Head of caudate nucleus (tissue), 42 donors: ENCODE measurements around the gene MAPT.
"Not testable (repeated sequence)": the region's sequence is repeated elsewhere in the genome, so short reads cannot be mapped to it uniquely, and the experiment has no call there.

Experiments used
- DNase-seq, 42 donors: peaks; one replicate each; pipeline versions ENCODE4 v3.0.0 to v3.0.0-alpha.2; 2020 to 2021; ENCODE audit warnings: mixed read lengths in 7 of 42
- intact Hi-C: fragments of 100-400 bp; cut with DNase I; formaldehyde crosslinking; loops from one replicate; pipeline ENCODE4 v1.15.0; 2022

MAPT gene

GRCh38 chr17:46009681-46010596 is 115.6 kb downstream of the MAPT start:
- intact Hi-C loops: no loop called here
- DNase-seq: peak in 16 of 42 donors; percentile 19 to 76 (median 50)

GRCh38 chr17:46010597-46011186 is 116.3 kb downstream of the MAPT start:
- intact Hi-C loops: no loop called here
- DNase-seq: no peak

GRCh38 chr17:46011711-46012505 is 117.6 kb downstream of the MAPT start:
- no peak for DNase-seq
- intact Hi-C loops: no loop called here

- intact Hi-C loops: no loop called here
- no peak for DNase-seq
These were observed 118.2 kb downstream of the MAPT start for GRCh38 chr17:46012506-46013079.

- intact Hi-C loops: no loop called here
- peak in 1 of 42 donors; percentile 27 for DNase-seq
These were observed 118.8 kb downstream of the MAPT start for GRCh38 chr17:46013127-46013501.

- DNase-seq: peak in 25 of 42 donors; percentile 24 to 85 (median 59)
- intact Hi-C loops: no loop called here
These were observed 119.3 kb downstream of the MAPT start for GRCh38 chr17:46013502-46014165.

GRCh38 chr17:46019408-46019925 is 125.1 kb downstream of the MAPT start:
- intact Hi-C loops: not testable (repeated sequence)
- DNase-seq: peak in 3 of 42 donors; percentile 8 to 17 (median 10)

GRCh38 chr17:46020023-46020761 is 125.8 kb downstream of the MAPT start:
- peak in 5 of 42 donors; percentile 23 to 41 (median 32) for DNase-seq
- intact Hi-C loops: no loop called here

- intact Hi-C loops: no loop called here
- peak in 1 of 42 donors; percentile 17 for DNase-seq
These were observed 126.6 kb downstream of the MAPT start for GRCh38 chr17:46020998-46021397.

GRCh38 chr17:46023366-46023765 is 129.0 kb downstream of the MAPT start:
- DNase-seq: peak in 2 of 42 donors; percentile 12 to 18

GRCh38 chr17:46023783-46024388 is 129.5 kb downstream of the MAPT start:
- intact Hi-C loops: no loop called here
- peak in 11 of 42 donors; percentile 25 to 68 (median 35) for DNase-seq

More at GRCh38 chr17:46023366-46023765, 129.0 kb downstream of the MAPT start:
- intact Hi-C loops: not testable (repeated sequence)

- peak in 1 of 42 donors; percentile 13 for DNase-seq
- intact Hi-C loops: no loop called here
These were observed 130.2 kb downstream of the MAPT start for GRCh38 chr17:46024590-46024989.

- intact Hi-C loops: no loop called here
- DNase-seq: peak in 1 of 42 donors; percentile 30
These were observed 130.7 kb downstream of the MAPT start for GRCh38 chr17:46025060-46025459.

GRCh38 chr17:46025510-46026165 is 131.3 kb downstream of the MAPT start:
- peak in 1 of 42 donors; percentile 14 for DNase-seq
- intact Hi-C loops: no loop called here

- peak in 3 of 42 donors; percentile 31 to 47 (median 39) for DNase-seq
- intact Hi-C loops: no loop called here
These were observed 132.1 kb downstream of the MAPT start for GRCh38 chr17:46026166-46027047.
